Neuronal stem cell (in vitro differentiated cells): ENCODE data around the gene SRRT.
"Not testable (repeated sequence)": the region's sequence is repeated elsewhere in the genome, so short reads cannot be mapped to it uniquely, and the experiment has no call there.

ENCODE experiments used
- DNase-seq: peaks from one replicate; pipeline ENCODE4 v3.0.0-alpha.2; 2013; ENCODE audit warnings: low spot score
- H2AFZ ChIP-seq: one replicate; pipeline ENCODE4 v1.6.1; 2013; ENCODE audit warnings: mild to moderate bottlenecking, low read length, inconsistent platforms
- H2AK5ac ChIP-seq: 2 replicates; pipeline ENCODE4 v1.6.1; 2013; ENCODE audit warnings: low read depth, mild to moderate bottlenecking, inconsistent platforms, low read length, moderate library complexity, mixed read lengths
- H2BK120ac ChIP-seq: 2 replicates; pipeline ENCODE4 v1.6.1; 2013; ENCODE audit warnings: low read depth, mild to moderate bottlenecking, inconsistent platforms, low read length, moderate library complexity, mixed read lengths
- H2BK12ac ChIP-seq: one replicate; pipeline ENCODE4 v1.6.1; 2013; ENCODE audit warnings: low read length, inconsistent platforms
- H2BK15ac ChIP-seq: 2 replicates; pipeline ENCODE4 v1.6.1; 2013; ENCODE audit warnings: mild to moderate bottlenecking, low read length, inconsistent platforms, mixed read lengths
- H2BK5ac ChIP-seq: one replicate; pipeline ENCODE4 v1.6.1; 2013; ENCODE audit warnings: inconsistent platforms, mild to moderate bottlenecking, low read length, moderate library complexity
- H3K14ac ChIP-seq: one replicate; pipeline ENCODE4 v1.6.1; 2013; ENCODE audit warnings: low read length, inconsistent platforms
- H3K18ac ChIP-seq: 2 replicates; pipeline ENCODE4 v1.6.1; 2013; ENCODE audit warnings: low read length, inconsistent platforms
- H3K23ac ChIP-seq: 2 replicates; pipeline ENCODE4 v1.6.1; 2013; ENCODE audit warnings: low read depth, mild to moderate bottlenecking, mixed read lengths, low read length, inconsistent platforms; ENCODE audit not compliant: poor library complexity
- H3K27ac ChIP-seq: replicated peaks from 3 replicates; pipeline ENCODE4 v1.5.1; 2013; ENCODE audit warnings: low read length, inconsistent platforms
- H3K27me3 ChIP-seq, 3 experiments: 2 replicates each; pipeline ENCODE4 v1.6.1; 2013; ENCODE audit warnings: low read length in 3 of 3, mild to moderate bottlenecking in 2 of 3, inconsistent platforms in 1 of 3, low read depth in 1 of 3, mixed read lengths in 1 of 3, moderate library complexity in 1 of 3; ENCODE audit not compliant: control insufficient read depth in 3 of 3, insufficient read depth in 3 of 3
- H3K36me3 ChIP-seq, 2 donors: replicated peaks in 1 of 2; 2 replicates each; pipeline ENCODE4 v1.6.1; 2013; ENCODE audit warnings: low read length in 2 of 2; ENCODE audit not compliant: control insufficient read depth in 2 of 2, insufficient read depth in 2 of 2
- H3K4ac ChIP-seq: 2 replicates; pipeline ENCODE4 v1.6.1; 2013; ENCODE audit warnings: inconsistent platforms, mild to moderate bottlenecking, low read length, moderate library complexity
- H3K4me1 ChIP-seq, 2 donors: 1 replicate in 1 of 2; 2 replicates in 1 of 2; pipeline ENCODE4 v1.6.1; 2013; ENCODE audit warnings: low read length in 2 of 2, low read depth in 1 of 2; ENCODE audit not compliant: control insufficient read depth in 2 of 2, insufficient read depth in 1 of 2
- H3K4me2 ChIP-seq: one replicate; pipeline ENCODE4 v1.6.1; 2013; ENCODE audit warnings: mild to moderate bottlenecking, low read length, inconsistent platforms; ENCODE audit not compliant: insufficient read depth, poor library complexity, severe bottlenecking
- H3K4me3 ChIP-seq, 2 donors: 2 replicates each; pipeline ENCODE4 v1.5.1; 2013; ENCODE audit warnings: low read length in 2 of 2, mild to moderate bottlenecking in 2 of 2, inconsistent platforms in 1 of 2, moderate library complexity in 1 of 2
- H3K79me1 ChIP-seq: one replicate; pipeline ENCODE4 v1.6.1; 2013; ENCODE audit warnings: low read depth, mild to moderate bottlenecking, inconsistent platforms, low read length, moderate library complexity
- H3K9ac ChIP-seq: one replicate; pipeline ENCODE4 v1.6.1; 2013; ENCODE audit warnings: mild to moderate bottlenecking, low read depth, low read length, inconsistent platforms; ENCODE audit not compliant: poor library complexity
- H3K9me3 ChIP-seq, 2 donors: replicated peaks in 1 of 2; 2 replicates each; pipeline versions ENCODE3 to v1.6.1; 2013; ENCODE audit warnings: low read length in 2 of 2, mild to moderate bottlenecking in 2 of 2, inconsistent platforms in 1 of 2, low read depth in 1 of 2, mixed read lengths in 1 of 2, moderate library complexity in 1 of 2; ENCODE audit not compliant: control insufficient read depth in 2 of 2, insufficient read depth in 1 of 2
- H4K8ac ChIP-seq: one replicate; pipeline ENCODE4 v1.6.1; 2013; ENCODE audit warnings: low read depth, mild to moderate bottlenecking, inconsistent platforms, low read length, moderate library complexity
- H4K91ac ChIP-seq: one replicate; pipeline ENCODE4 v1.6.1; 2013; ENCODE audit warnings: low read length, low read depth, mild to moderate bottlenecking, inconsistent platforms; ENCODE audit not compliant: poor library complexity
- WGBS, 2 donors: extraction: QIAGEN DNeasy Blood & Tissue Kit; methylation state at CpG; one replicate each; pipeline ENCODE4 v1.1.7; 2013; ENCODE audit warnings: missing lambda C conversion rate in 2 of 2, mixed read lengths in 1 of 2; ENCODE audit not compliant: insufficient read length in 2 of 2, insufficient replicate concordance in 1 of 2; ENCODE audit errors: extremely low coverage in 2 of 2; 5-methylcytosine and 5-hydroxymethylcytosine counted together

SRRT gene

DNA sequence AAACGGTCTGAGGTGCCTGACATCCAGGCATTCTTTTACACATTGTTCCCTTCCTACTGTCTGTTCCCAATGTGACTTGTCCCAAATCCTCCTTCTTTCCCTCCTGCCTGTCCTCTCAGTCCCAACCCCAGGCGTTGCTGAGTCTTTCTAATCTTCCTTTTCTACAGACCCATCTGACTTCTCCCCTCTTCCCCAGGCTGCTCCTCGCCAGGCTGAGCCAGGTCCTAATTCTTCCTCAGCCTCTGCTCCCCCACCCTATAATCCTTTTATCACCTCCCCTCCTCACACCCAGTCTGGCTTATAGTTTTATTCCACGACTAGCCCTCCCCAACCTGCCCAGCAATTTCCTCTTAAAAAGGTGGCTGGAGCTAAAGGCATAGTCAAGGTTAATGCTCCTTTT is 48.7 kb downstream of the SRRT start:
- not testable (repeated sequence) for H2BK120ac ChIP-seq, H4K8ac ChIP-seq, H2AK5ac ChIP-seq, H3K27me3 ChIP-seq, H2BK12ac ChIP-seq, H3K18ac ChIP-seq, H3K4ac ChIP-seq, H3K4me2 ChIP-seq, H3K4me1 ChIP-seq, H2AFZ ChIP-seq, H3K14ac ChIP-seq, H3K27ac ChIP-seq, H4K91ac ChIP-seq, H3K36me3 ChIP-seq, H3K9me3 ChIP-seq, DNase-seq, H2BK5ac ChIP-seq, H3K4me3 ChIP-seq, H3K79me1 ChIP-seq, H2BK15ac ChIP-seq, H3K9ac ChIP-seq, H3K23ac ChIP-seq
- WGBS, 2 donors: no CpG with 5 or more reads among the region's 4 CpGs

DNA sequence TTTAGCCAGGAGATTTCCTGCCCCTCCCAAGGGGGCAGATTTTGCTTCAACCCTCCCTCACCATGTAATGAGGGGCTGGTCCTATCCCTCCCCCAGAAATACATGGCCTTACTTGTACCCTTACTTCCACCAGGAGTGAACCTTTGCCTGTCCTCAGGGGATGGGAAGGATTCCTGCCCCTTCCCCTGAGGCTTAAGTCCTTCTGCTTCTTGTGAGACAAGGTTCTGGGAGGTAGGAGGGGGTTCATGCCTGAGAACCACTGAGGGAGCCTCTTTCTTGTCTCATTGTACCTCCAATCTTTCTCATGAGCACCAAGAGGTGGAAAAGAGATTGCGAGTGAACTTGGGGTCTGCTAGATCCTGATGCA is 54.9 kb downstream of the SRRT start:
- no peak overlapping the region for H3K27ac ChIP-seq
- H2BK15ac ChIP-seq: no peak overlapping the region
- no peak overlapping the region for H2BK5ac ChIP-seq
- H3K9me3 ChIP-seq: no peaks in the 10 kb centered on the region
- no peak overlapping the region for H2BK120ac ChIP-seq
- no peak overlapping the region for H3K4ac ChIP-seq
- no peak overlapping the region for H3K14ac ChIP-seq
- H3K4me2 ChIP-seq: no peak overlapping the region
- no peak overlapping the region for H2AFZ ChIP-seq
- H3K23ac ChIP-seq: no peak overlapping the region
- no peak overlapping the region for H3K18ac ChIP-seq
- no peak overlapping the region for H4K91ac ChIP-seq
- no CpG with 5 or more reads among the region's 1 CpG for WGBS, 2 donors
- no peak overlapping the region for H4K8ac ChIP-seq
- no peak overlapping the region for H3K4me3 ChIP-seq
- H3K4me1 ChIP-seq: no peaks in the 10 kb centered on the region
- no peak overlapping the region for H2BK12ac ChIP-seq
- no peak overlapping the region for H2AK5ac ChIP-seq
- no peak for DNase-seq
- no peak overlapping the region for H3K9ac ChIP-seq
- H3K27me3 ChIP-seq: peaks cover 0 to 3% (median 0%) of the 10 kb centered on the region in 3 experiments
- no peaks in the 10 kb centered on the region for H3K36me3 ChIP-seq
- no peaks in the 10 kb centered on the region for H3K79me1 ChIP-seq

DNA sequence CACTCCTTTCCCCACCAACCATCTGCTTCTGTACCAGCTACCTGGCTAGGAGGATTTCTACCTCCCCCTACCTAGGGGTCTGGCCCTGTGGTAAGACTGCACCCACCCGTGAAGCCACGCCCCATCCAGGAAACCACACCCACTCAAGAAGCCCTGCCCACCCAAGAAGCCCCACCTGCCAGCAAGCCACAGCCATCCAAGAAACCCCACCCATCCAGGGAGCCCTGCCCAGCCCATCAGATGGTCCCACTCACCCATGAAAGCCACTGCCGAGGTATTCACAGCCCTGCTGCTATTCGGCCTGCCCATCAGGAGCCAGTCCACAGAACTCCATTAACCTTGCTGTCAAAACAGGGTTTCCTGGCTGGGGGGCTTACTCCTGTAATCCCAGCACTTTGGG is 58.8 kb downstream of the SRRT start:
- H2BK12ac ChIP-seq: no peak overlapping the region
- no CpG with 5 or more reads among the region's 4 CpGs for WGBS, 2 donors

DNA sequence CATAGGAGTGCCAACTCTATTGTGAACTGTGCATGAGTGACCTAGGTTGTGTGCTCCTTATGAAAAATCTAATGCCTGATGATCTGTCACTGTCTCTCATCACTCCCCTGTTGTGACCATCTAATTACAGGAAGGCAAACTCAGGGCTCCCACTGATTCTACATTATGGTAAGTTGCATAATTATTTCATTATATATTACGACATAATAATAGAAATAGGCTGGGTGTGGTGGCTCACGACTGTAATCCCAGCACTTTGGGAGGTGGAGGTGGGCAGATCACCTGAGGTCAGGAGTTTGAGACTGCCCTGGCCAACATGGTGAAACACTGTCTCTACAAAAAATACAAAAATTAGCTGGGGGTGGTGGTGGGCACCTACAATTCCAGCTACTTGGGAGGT is 60.5 kb downstream of the SRRT start:
- H3K18ac ChIP-seq, H2BK5ac ChIP-seq, H4K91ac ChIP-seq, H3K4me3 ChIP-seq, H3K27me3 ChIP-seq, H3K9me3 ChIP-seq, H3K4me1 ChIP-seq, H2AFZ ChIP-seq, H3K23ac ChIP-seq, H4K8ac ChIP-seq, H3K36me3 ChIP-seq, H3K79me1 ChIP-seq, H2BK120ac ChIP-seq, H2BK12ac ChIP-seq, DNase-seq, H3K4me2 ChIP-seq, H2BK15ac ChIP-seq, H2AK5ac ChIP-seq, H3K4ac ChIP-seq, H3K9ac ChIP-seq, H3K14ac ChIP-seq, H3K27ac ChIP-seq: not testable (repeated sequence)
- WGBS, 2 donors: no CpG with 5 or more reads among the region's 2 CpGs

More for the DNA sequence above, 58.8 kb downstream of the SRRT start:
- Histone ChIP-seq H2BK5ac (no peak overlapping the region), H3K14ac (no peak overlapping the region), H2AFZ (no peak overlapping the region), H3K9ac (no peak overlapping the region), H2AK5ac (no peak overlapping the region), H4K8ac (no peak overlapping the region), H3K27me3 (no peaks in the 10 kb centered on the region), H3K4me2 (no peak overlapping the region), H3K4me3 (no peak overlapping the region), H3K27ac (no peak overlapping the region), H3K18ac (no peak overlapping the region), H3K4ac (no peak overlapping the region), H3K4me1 (no peaks in the 10 kb centered on the region), H3K36me3 (no peaks in the 10 kb centered on the region), H3K9me3 (no peaks in the 10 kb centered on the region), H4K91ac (no peak overlapping the region), H3K79me1 (no peaks in the 10 kb centered on the region), H2BK15ac (no peak overlapping the region), H3K23ac (no peak overlapping the region), H2BK120ac (no peak overlapping the region)
- no peak for DNase-seq
